A673 (cell line): Measurements from ENCODE around the gene TSPYL2.

ENCODE experiments used
- EZH2 ChIP-seq: fragments of 200-600 bp; sonication (generic); IDR thresholded peaks from 2 replicates; pipeline ENCODE4 v1.6.1; 2017; ENCODE audit warnings: borderline replicate concordance, low read depth, mild to moderate bottlenecking, mixed read lengths, antibody characterized with exemption, low read length; ENCODE audit not compliant: poor library complexity, severe bottlenecking
- TF ChIP-seq, protein P1 (sequence below): fragments of 300-800, 200-600 bp; sonication (generic); conservative IDR thresholded peaks from 2 replicates; pipeline ENCODE4 v1.5.1; 2017; ENCODE audit warnings: low read depth, mild to moderate bottlenecking, antibody characterized with exemption, low read length, moderate library complexity, mixed read lengths

DNA sequence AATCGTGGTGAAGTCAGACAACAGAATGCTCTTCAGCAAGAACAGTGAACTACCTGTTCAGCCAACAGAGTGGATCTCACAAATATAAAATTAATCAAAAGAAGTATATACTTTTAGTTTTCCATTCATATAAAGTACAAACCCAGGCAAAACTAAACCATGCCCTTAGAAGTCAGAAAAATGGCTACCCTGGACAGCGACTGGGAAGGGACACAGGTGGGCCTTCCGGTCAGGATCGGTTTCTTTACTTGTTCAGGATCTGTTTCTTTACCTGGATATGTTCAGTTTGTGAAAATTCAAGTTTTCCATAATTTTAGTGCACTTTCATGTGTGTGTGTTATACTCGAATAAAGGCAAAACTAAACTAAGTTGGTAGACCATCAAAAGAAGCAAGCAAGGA, 46.0 kb upstream of the TSPYL2 start:
- TF ChIP-seq, protein P1, sequence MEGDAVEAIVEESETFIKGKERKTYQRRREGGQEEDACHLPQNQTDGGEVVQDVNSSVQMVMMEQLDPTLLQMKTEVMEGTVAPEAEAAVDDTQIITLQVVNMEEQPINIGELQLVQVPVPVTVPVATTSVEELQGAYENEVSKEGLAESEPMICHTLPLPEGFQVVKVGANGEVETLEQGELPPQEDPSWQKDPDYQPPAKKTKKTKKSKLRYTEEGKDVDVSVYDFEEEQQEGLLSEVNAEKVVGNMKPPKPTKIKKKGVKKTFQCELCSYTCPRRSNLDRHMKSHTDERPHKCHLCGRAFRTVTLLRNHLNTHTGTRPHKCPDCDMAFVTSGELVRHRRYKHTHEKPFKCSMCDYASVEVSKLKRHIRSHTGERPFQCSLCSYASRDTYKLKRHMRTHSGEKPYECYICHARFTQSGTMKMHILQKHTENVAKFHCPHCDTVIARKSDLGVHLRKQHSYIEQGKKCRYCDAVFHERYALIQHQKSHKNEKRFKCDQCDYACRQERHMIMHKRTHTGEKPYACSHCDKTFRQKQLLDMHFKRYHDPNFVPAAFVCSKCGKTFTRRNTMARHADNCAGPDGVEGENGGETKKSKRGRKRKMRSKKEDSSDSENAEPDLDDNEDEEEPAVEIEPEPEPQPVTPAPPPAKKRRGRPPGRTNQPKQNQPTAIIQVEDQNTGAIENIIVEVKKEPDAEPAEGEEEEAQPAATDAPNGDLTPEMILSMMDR, result no peak
- no peak for TF ChIP-seq EZH2
